ENCODE data around the gene CDK14. TPM values are rescaled to one million over a fixed set of nuclear protein-coding genes. Genes with fewer than 3 reads are reported as not detected.

The CDK14 gene
- polyA plus RNA-seq, 3 donors, result 1.7 to 2.5 (median 2.1) TPM

DNA sequence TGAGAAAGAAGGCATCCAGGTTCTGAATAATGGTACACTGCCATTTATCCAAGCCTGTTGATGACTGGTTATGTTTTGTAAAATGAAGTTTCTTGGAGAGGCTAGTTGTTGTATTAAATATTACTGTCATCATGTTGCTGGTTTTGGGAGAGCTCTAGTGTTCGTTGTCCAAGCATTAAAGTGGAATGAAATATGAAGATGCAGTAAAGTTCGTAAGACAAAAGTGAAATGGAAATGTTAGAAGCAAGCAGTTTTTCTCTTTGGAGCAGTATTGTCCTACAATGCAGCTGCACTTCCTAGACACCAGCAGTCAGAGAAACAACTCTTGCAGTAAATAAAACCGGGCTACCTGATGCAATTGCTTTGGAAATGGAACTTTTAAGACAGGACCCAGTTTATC lies 511.3 kb downstream of the CDK14 start:
- no peak overlapping the region for H2AFZ ChIP-seq (ENCODE audit: insufficient read depth, low read depth, low read length, poor library complexity, severe bottlenecking)
- no peaks in the 10 kb centered on the region for H3K9me3 ChIP-seq (replicated peaks in 1 of 2; ENCODE audit: control insufficient read depth in 1 of 2, insufficient read depth in 1 of 2, low read length in 2 of 2)
- peaks cover 2 to 3% of the 10 kb centered on the region in 2 donors for H3K36me3 Mint-ChIP-seq
- no peak overlapping the region for H3K9ac ChIP-seq (ENCODE audit: insufficient read depth, low read length, poor library complexity, severe bottlenecking)
- H3K4me1 ChIP-seq (ENCODE audit: control insufficient read depth in 1 of 2, insufficient read depth in 2 of 2, low read length in 2 of 2), result no peaks in the 10 kb centered on the region
- WGBS (ENCODE audit: insufficient coverage), result 100% methylated on average over 1 of the region's 3 CpGs
- intact Hi-C loops (cut with micrococcal nuclease), result no loop called here
- H3K27me3 ChIP-seq (ENCODE audit: control insufficient read depth in 2 of 2, insufficient read depth in 2 of 2, low read length in 2 of 2), result no peaks in the 10 kb centered on the region
- peaks cover 0 to 3% (median 0%) of the 10 kb centered on the region in 7 donors for H3K9me3 Mint-ChIP-seq
- no peaks in the 10 kb centered on the region for H4K20me1 ChIP-seq (ENCODE audit: insufficient read depth, low read length)
- no peak for DNase-seq
- peak overlapping the region in 1 of 7 donors; percentile 21 for H3K27ac Mint-ChIP-seq
- no peak overlapping the region for H3K4me2 ChIP-seq (replicated peaks; ENCODE audit: extremely low read depth, low read length, poor library complexity, severe bottlenecking)
- no peak overlapping the region for H3K4me3 Mint-ChIP-seq
- no peak overlapping the region for H3K27ac ChIP-seq (ENCODE audit: low read depth in 1 of 2, low read length in 2 of 2)
- H3K4me1 Mint-ChIP-seq, result peaks cover 7% of the 10 kb centered on the region
- TF ChIP-seq, protein P1, sequence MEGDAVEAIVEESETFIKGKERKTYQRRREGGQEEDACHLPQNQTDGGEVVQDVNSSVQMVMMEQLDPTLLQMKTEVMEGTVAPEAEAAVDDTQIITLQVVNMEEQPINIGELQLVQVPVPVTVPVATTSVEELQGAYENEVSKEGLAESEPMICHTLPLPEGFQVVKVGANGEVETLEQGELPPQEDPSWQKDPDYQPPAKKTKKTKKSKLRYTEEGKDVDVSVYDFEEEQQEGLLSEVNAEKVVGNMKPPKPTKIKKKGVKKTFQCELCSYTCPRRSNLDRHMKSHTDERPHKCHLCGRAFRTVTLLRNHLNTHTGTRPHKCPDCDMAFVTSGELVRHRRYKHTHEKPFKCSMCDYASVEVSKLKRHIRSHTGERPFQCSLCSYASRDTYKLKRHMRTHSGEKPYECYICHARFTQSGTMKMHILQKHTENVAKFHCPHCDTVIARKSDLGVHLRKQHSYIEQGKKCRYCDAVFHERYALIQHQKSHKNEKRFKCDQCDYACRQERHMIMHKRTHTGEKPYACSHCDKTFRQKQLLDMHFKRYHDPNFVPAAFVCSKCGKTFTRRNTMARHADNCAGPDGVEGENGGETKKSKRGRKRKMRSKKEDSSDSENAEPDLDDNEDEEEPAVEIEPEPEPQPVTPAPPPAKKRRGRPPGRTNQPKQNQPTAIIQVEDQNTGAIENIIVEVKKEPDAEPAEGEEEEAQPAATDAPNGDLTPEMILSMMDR (IDR thresholded peaks at IDR 0.05), result no peak
- H3K79me2 ChIP-seq (ENCODE audit: insufficient read depth, low read length), result no peaks in the 10 kb centered on the region
- peaks cover 1 to 2% of the 10 kb centered on the region in 2 donors for H3K36me3 ChIP-seq (replicated peaks in 1 of 2; ENCODE audit: control insufficient read depth in 1 of 2, insufficient read depth in 2 of 2, low read length in 2 of 2)
- no peak overlapping the region for H3K4me3 ChIP-seq (replicated peaks in 1 of 3; ENCODE audit: low read depth in 2 of 3, low read length in 3 of 3)
- no peaks in the 10 kb centered on the region for H3K27me3 Mint-ChIP-seq (ENCODE audit: low read depth in 3 of 3)

DNA sequence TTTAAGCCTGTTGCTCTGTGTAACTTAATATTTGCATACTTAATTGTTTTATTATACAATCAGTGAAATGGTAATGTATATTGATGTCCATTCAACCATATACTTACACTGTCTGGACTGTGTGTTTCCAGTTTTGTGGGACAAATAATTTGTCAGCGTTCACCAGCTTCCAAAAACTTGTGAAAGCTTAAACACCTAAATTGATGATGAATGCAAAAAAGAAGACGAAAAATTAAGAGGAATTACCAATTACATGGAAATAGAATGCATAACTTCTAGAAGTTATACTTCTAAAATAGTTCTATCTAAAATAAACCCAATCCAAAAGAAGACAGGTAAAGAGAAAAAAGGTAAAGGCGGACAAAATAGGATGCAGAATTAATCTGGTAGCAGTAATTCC lies 513.1 kb downstream of the CDK14 start:
- Histone ChIP-seq H3K4me1 (ENCODE audit: control insufficient read depth in 1 of 2, insufficient read depth in 2 of 2, low read length in 2 of 2) (no peaks in the 10 kb centered on the region), H3K4me3 (replicated peaks in 1 of 3; ENCODE audit: low read depth in 2 of 3, low read length in 3 of 3) (no peak overlapping the region), H3K4me2 (replicated peaks; ENCODE audit: extremely low read depth, low read length, poor library complexity, severe bottlenecking) (no peak overlapping the region), H4K20me1 (ENCODE audit: insufficient read depth, low read length) (no peaks in the 10 kb centered on the region), H3K27ac (ENCODE audit: low read depth in 1 of 2, low read length in 2 of 2) (no peak overlapping the region), H3K27me3 (ENCODE audit: control insufficient read depth in 2 of 2, insufficient read depth in 2 of 2, low read length in 2 of 2) (no peaks in the 10 kb centered on the region), H3K79me2 (ENCODE audit: insufficient read depth, low read length) (no peaks in the 10 kb centered on the region), H3K36me3 (replicated peaks in 1 of 2; ENCODE audit: control insufficient read depth in 1 of 2, insufficient read depth in 2 of 2, low read length in 2 of 2) (peaks cover 4 to 13% of the 10 kb centered on the region in 2 donors), H3K9me3 (replicated peaks in 1 of 2; ENCODE audit: control insufficient read depth in 1 of 2, insufficient read depth in 1 of 2, low read length in 2 of 2) (no peaks in the 10 kb centered on the region), H3K9ac (ENCODE audit: insufficient read depth, low read length, poor library complexity, severe bottlenecking) (no peak overlapping the region), H2AFZ (ENCODE audit: insufficient read depth, low read depth, low read length, poor library complexity, severe bottlenecking) (no peak overlapping the region)
- no CpG with 5 or more reads among the region's 3 CpGs for WGBS (ENCODE audit: insufficient coverage)
- H3K4me3 Mint-ChIP-seq, result no peak overlapping the region
- TF ChIP-seq, protein P1 (IDR thresholded peaks at IDR 0.05), result no peak
- no peak overlapping the region for H3K27ac Mint-ChIP-seq
- no peaks in the 10 kb centered on the region for H3K27me3 Mint-ChIP-seq (ENCODE audit: low read depth in 3 of 3)
- no peak for DNase-seq
- intact Hi-C loops (cut with micrococcal nuclease), result no loop called here
- no peaks in the 10 kb centered on the region for H3K9me3 Mint-ChIP-seq
- peaks cover 7% of the 10 kb centered on the region for H3K4me1 Mint-ChIP-seq
- peaks cover 11 to 13% of the 10 kb centered on the region in 2 donors for H3K36me3 Mint-ChIP-seq
